Stimulated activated CD8-positive, alpha-beta memory T cell treated with anti-CD3 and anti-CD28 coated beads, Interleukin-4, amount 100 ng/mL, for 48 hours (primary cell): ENCODE measurements around the gene CCDC170.

ENCODE experiments used
- DNase-seq: peaks from one replicate; pipeline ENCODE4 v3.0.0-alpha.2; 2020

The CCDC170 gene

DNA sequence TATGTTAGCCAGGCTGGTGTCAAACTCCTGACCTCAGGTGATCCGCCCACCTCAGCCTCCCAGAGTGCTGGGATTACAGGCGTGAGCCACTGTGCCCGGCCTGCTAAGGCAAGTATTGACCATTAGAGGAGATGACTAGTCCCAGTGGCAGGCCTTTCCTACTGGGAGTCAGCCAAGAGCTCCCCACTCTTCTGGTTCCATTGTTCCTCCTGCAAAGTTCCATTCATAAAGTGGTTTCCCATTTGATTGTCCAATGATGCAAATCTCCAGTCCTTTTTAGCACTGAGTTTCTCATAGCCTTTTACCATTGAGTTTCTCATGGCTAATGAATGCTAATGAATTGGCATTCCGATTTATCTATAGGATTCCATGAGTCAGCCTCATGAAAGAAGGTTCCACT, 165.4 kb downstream of the CCDC170 start:
- DNase-seq = no peak

DNA sequence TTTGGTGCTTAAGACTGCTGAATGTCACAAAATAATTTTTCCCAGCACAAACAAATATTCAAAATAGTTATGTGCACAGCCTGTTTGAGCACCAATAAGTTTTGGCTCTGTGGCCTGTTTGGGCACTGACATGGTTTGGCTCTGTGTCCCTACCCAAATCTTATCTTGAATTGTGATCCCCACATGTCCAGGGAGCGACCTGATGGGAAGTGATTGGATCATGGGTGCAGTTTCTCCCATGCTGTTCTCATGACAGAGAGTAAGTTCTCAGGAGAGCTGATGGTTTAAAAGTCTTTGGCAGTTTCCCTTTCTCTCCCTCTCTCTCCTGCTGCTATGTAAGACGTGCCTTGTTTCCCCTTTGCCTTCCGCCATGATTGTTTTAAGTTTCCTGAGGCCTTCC, 167.7 kb downstream of the CCDC170 start:
- DNase-seq = no peak

DNA sequence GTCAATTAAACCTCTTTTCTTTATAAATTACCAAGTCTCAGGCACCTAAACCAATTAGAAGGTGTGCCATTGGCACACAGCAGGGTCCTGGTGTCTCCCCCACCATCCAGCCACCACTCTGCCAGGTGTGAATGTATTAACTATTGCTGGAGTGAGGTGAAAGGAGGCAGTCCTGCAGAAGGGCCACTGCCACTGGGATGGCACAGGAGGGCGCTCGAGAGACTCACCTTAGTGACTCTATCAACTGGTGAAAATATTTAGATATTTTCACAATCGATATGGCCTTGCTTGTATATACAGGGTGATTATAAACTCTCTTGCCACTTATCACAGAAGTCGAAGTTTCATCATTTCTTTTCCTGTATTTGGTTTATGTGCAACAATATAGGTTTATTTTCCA, 168.1 kb downstream of the CCDC170 start:
- DNase-seq = no peak

GRCh38 chr6:151663559-151663958, 169.7 kb downstream of the CCDC170 start:
- no peak for DNase-seq

GRCh38 chr6:151664390-151664789, 170.6 kb downstream of the CCDC170 start:
- no peak for DNase-seq

GRCh38 chr6:151665329-151665728, 171.5 kb downstream of the CCDC170 start:
- DNase-seq = no peak

- DNase-seq = no peak
Observed at GRCh38 chr6:151666526-151666925, 172.7 kb downstream of the CCDC170 start.

DNA sequence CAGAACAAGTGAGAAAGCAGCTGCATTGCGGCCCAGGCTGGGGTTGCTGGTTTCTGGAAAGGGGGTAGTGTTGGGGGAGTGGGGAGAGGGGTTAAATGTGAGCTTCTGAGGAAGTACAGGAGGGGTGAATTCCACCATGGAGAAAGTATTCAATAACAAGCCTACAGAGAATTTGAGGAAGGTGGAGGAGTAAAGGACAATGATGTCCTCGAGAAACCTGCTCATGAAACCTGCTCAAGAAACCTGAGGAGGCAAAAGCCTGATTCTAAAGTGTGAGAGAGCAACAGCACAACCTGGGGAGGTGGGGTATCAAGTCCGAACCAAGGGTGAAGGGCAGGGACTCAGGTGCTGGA, 175.4 kb downstream of the CCDC170 start:
- DNase-seq = no peak

DNA sequence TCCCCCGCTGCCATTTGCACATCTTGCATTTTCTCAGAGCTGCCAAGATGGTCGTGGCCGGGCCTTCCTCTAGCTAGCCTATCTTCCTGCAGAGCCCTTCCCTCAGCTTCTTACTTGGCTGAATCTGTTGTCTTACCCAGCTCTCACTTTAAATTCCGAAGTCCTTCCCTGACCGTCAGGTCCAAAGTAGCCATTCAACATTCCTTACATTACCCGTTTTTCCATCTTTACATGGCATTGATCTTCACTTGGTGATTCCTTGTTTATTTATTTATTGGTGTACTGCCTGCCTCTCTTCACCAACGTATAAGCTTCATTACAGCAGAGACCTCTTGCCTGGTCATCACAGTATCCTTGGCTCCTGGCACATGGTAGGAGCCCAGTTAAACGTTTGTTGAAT, 176.3 kb downstream of the CCDC170 start:
- no peak for DNase-seq
